HepG2 (cell line): ENCODE data around the gene CNNM2. TPM values are rescaled to one million over a fixed set of nuclear protein-coding genes. Genes with fewer than 3 reads are reported as not detected.
"Not testable (repeated sequence)": the region's sequence is repeated elsewhere in the genome, so short reads cannot be mapped to it uniquely, and the experiment has no call there.

Source experiments
- ATAC-seq: fragments of 200-7000 bp; cut with Tn5 transposase; 3 replicates; pipeline ENCODE4 v1.9.1; 2020; ENCODE audit warnings: mild to moderate bottlenecking, moderate library complexity
- BruUV-seq: library from RNA; stranded (reverse); fragments of 400-500 nt; replicated peaks from 2 replicates; lab custom pipeline; 2021; lab: Mats Ljungman, UMichigan
- CTCF ChIA-PET: fragments of 300-600 bp; formaldehyde crosslinking; extraction: SDS; loops from one replicate; lab custom pipeline; 2021; ENCODE audit warnings: low total read pairs, inconsistent platforms, low intra/inter-chr PET ratio; lab: Yijun Ruan, JAX
- POLR2A ChIA-PET: fragments of 350-600 bp; sonication (Branson Sonifier 250); formaldehyde crosslinking; loops from one replicate; lab custom pipeline; 2020; ENCODE audit warnings: antibody characterized with exemption, inconsistent platforms; lab: Yijun Ruan, JAX
- DNase-seq: peaks from one replicate; pipeline ENCODE4 v3.0.0-alpha.2; 2015; ENCODE audit warnings: low spot score
- FAIRE-seq: peaks from 3 replicates; lab custom pipeline; 2011; peaks lifted over from hg19 to GRCh38; lab: Jason Lieb, UNC
- H2AFZ ChIP-seq: one replicate; pipeline ENCODE4 v1.6.1; 2011; ENCODE audit warnings: low read length, inconsistent platforms
- H3K27ac ChIP-seq: fragments of 300-600 bp; 3 replicates; pipeline ENCODE4 v1.8.0; 2011; ENCODE audit warnings: mixed run types, mild to moderate bottlenecking, mixed read lengths, low read length, inconsistent platforms; ENCODE audit not compliant: insufficient read depth; ENCODE audit errors: extremely low read length
- H3K27me3 ChIP-seq, 2 experiments: fragments of 200-600 bp in 1 of 2; 2 replicates in 1 of 2; 3 replicates in 1 of 2; pipeline versions ENCODE4 v1.6.0 to v1.8.0; 2011; ENCODE audit warnings: low read length in 2 of 2, mild to moderate bottlenecking in 2 of 2, moderate library complexity in 2 of 2, inconsistent platforms in 1 of 2; ENCODE audit not compliant: insufficient read depth in 2 of 2, control insufficient read depth in 1 of 2
- H3K36me3 ChIP-seq, 2 experiments: fragments of 200-600 bp in 1 of 2; replicated peaks in 1 of 2; 2 replicates in 1 of 2; 3 replicates in 1 of 2; pipeline versions ENCODE4 v1.5.1 to v1.8.0; 2011; ENCODE audit warnings: low read length in 2 of 2, inconsistent platforms in 1 of 2; ENCODE audit not compliant: insufficient read depth in 2 of 2, control insufficient read depth in 1 of 2
- H3K4me1 ChIP-seq: 2 replicates; pipeline ENCODE4 v1.5.1; 2012; ENCODE audit warnings: low read length, inconsistent platforms; ENCODE audit not compliant: insufficient read depth
- H3K4me2 ChIP-seq: 2 replicates; pipeline ENCODE4 v1.6.0; 2011; ENCODE audit warnings: low read depth, low read length, inconsistent platforms
- H3K4me3 ChIP-seq, 3 experiments: fragments of 200-600 bp in 1 of 3; sonication (generic), shearing (Covaris generic) in 1 of 3; replicated peaks in 1 of 3; 2 replicates each; pipeline ENCODE4 v1.5.1; 2011 to 2016; ENCODE audit warnings: low read length in 3 of 3, inconsistent platforms in 2 of 3, low read depth in 2 of 3, mild to moderate bottlenecking in 2 of 3, control low read depth in 1 of 3, mixed read lengths in 1 of 3; ENCODE audit not compliant: insufficient read depth in 1 of 3
- H3K79me2 ChIP-seq: one replicate; pipeline ENCODE4 v1.6.1; 2011; ENCODE audit warnings: low read length, inconsistent platforms; ENCODE audit not compliant: insufficient read depth
- H3K9ac ChIP-seq: 2 replicates; pipeline ENCODE4 v1.6.0; 2011; ENCODE audit warnings: mild to moderate bottlenecking, low read depth, low read length, inconsistent platforms; ENCODE audit not compliant: insufficient read depth
- H3K9me3 ChIP-seq: 2 replicates; pipeline ENCODE4 v1.5.1; 2012; ENCODE audit warnings: mild to moderate bottlenecking, low read length
- H4K20me1 ChIP-seq: 2 replicates; pipeline ENCODE4 v1.6.0; 2011; ENCODE audit warnings: inconsistent platforms, mild to moderate bottlenecking, low read length, moderate library complexity; ENCODE audit not compliant: insufficient read depth
- ATAD3A ChIP-seq: sonication (generic); formaldehyde crosslinking; IDR thresholded peaks from 2 replicates; pipeline ENCODE4 v1.4.0; 2020; ENCODE audit warnings: missing genetic modification reagents
- HNRNPH1 ChIP-seq: fragments of 200-400 bp; formaldehyde crosslinking; optimal IDR thresholded peaks from 2 replicates; pipeline ENCODE3; 2017; ENCODE audit warnings: mild to moderate bottlenecking, low read depth, low read length
- NFE2L2 ChIP-seq: fragments of 150-350 bp; IDR thresholded peaks from 2 replicates; pipeline ENCODE4 v1.6.1; 2014; ENCODE audit warnings: low read length
- SMC3 ChIP-seq: IDR thresholded peaks from 2 replicates; pipeline ENCODE4 v1.6.1; 2011; ENCODE audit warnings: low read length, improper control_type of control experiment
- TBX3 ChIP-seq: fragments of 450-650 bp; IDR thresholded peaks from 2 replicates; pipeline ENCODE4 v1.6.1; 2017; ENCODE audit warnings: antibody characterized with exemption, mild to moderate bottlenecking, inconsistent platforms, borderline replicate concordance
- TMF1 ChIP-seq: sonication (generic); formaldehyde crosslinking; IDR thresholded peaks from 2 replicates; pipeline ENCODE4 v1.8.1; 2022; ENCODE audit warnings: low read depth, missing genetic modification reagents
- YEATS4 ChIP-seq: sonication (generic); formaldehyde crosslinking; IDR thresholded peaks from 2 replicates; pipeline ENCODE4 v1.4.0; 2020; ENCODE audit warnings: missing genetic modification reagents, borderline replicate concordance
- ZNF292 ChIP-seq: sonication (generic); formaldehyde crosslinking; IDR thresholded peaks from 2 replicates; pipeline ENCODE4 v1.8.1; 2022; ENCODE audit warnings: mild to moderate bottlenecking, low read depth, missing genetic modification reagents, borderline replicate concordance
- ZNF564 ChIP-seq: sonication (generic); formaldehyde crosslinking; IDR thresholded peaks from 2 replicates; pipeline ENCODE4 v1.8.1; 2023; ENCODE audit warnings: mild to moderate bottlenecking, missing genetic modification reagents
- ZNF839 ChIP-seq: sonication (generic); formaldehyde crosslinking; IDR thresholded peaks from 2 replicates; pipeline ENCODE4 v1.4.0; 2020; ENCODE audit warnings: missing genetic modification reagents, mild to moderate bottlenecking, borderline replicate concordance
- WGBS: methylation state at CpG from one replicate; pipeline ENCODE4 v1.1.6; 2017; ENCODE audit warnings: low lambda C conversion rate; 5-methylcytosine and 5-hydroxymethylcytosine counted together
- in situ Hi-C: cut with HindIII; loops from 2 replicates; pipeline ENCODE4 v1.10.0; 2017; ENCODE audit warnings: low pct_unique_long_range_greater_than_20kb; ENCODE audit not compliant: extremely low pct_ligation_motif_present
- intact Hi-C: fragments of 100-400 bp; cut with micrococcal nuclease; formaldehyde crosslinking; loops from one replicate; pipeline ENCODE4 v1.10.0; 2022; ENCODE audit not compliant: unreplicated experiment
- polyA plus RNA-seq, 8 experiments: library from polyadenylated mRNA; depleted of rRNA in 3 of 8; stranded (reverse) in 7 of 8; unstranded in 1 of 8; fragments of >200 nt; fragmentation: Illumina TruSeq in 4 of 8; extraction: Trizol in 4 of 8; gene quantifications; 2 replicates each; pipeline versions ENCODE4 v1.2.1 to v1.2.3, GENCODE V29; 2011 to 2016; ENCODE audit warnings: low read depth in 4 of 8, missing spikeins in 1 of 8, mixed read lengths in 1 of 8; ENCODE audit not compliant: insufficient read depth in 1 of 8
- total RNA-seq, 5 experiments: library from RNA; depleted of rRNA; stranded (reverse); fragments of >200 nt; fragmentation: Illumina TruSeq; extraction: Trizol; gene quantifications; 2 replicates each; pipeline ENCODE4 v1.2.3, GENCODE V29; 2016; ENCODE audit warnings: low read depth in 1 of 5
- TF ChIP-seq, protein P1 (sequence below): sonication (generic); formaldehyde crosslinking; IDR thresholded peaks from 2 replicates; pipeline ENCODE4 v1.8.1; 2023; ENCODE audit warnings: mild to moderate bottlenecking, inconsistent platforms, moderate library complexity, missing genetic modification reagents, borderline replicate concordance

Gene CNNM2
- total and polyA plus RNA-seq, 2 of the 13 experiments (the other 11 are each of a cell fraction or from before 2014, with no cell fraction given) = 7.1 to 9.0 TPM

DNA sequence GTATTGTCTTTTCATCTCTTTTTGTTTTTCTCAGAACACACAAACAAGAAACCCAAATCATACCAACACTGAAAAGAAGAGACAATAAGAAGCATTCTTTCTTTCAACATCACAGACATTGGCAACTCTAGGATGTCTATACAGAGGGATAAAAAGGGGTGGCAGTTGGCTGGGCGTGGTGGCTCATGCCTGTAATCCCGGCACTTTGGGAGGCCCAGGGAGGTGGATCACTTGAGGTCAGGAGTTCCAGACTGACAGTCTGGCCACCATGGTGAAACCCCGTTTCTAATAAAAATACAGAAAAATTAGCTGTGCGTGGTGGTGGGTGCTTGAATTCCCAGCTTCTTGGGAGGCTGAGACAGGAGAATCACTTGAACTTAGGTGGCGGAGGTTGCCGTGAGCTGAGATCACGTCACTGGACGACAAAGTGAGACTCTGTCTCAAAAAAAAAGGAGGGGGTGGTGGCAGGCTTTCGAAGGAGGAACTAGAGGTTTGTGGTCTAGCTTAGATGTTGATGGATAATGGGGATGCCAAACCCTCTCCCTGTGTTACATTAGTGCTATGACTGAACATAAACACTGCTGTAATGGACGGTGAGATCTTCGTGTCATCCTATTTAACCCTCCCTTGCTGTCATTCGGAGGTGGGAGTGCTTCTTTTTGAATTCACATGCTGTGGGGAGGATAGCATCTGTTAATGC is 9.4 kb downstream of the CNNM2 start (continued):
- no peak for TF ChIP-seq ATAD3A (CRISPR knock-in tag)
- TF ChIP-seq YEATS4 (CRISPR knock-in tag) = no peak
- TF ChIP-seq, all 625 proteins: peak for 0

GRCh38 chr10:102928442-102928841 is 10.3 kb downstream of the CNNM2 start:
- peaks cover 18% of the 10 kb centered on the region for H3K4me1 ChIP-seq
- FAIRE-seq, H3K36me3 ChIP-seq, H4K20me1 ChIP-seq, H3K27ac ChIP-seq, in situ Hi-C loops, H3K9me3 ChIP-seq, ATAC-seq, intact Hi-C loops, H3K9ac ChIP-seq, DNase-seq, CTCF ChIA-PET, H3K4me2 ChIP-seq, POLR2A ChIA-PET, H3K4me3 ChIP-seq, H3K27me3 ChIP-seq, H2AFZ ChIP-seq, BruUV-seq: not testable (repeated sequence)
- peaks cover 50% of the 10 kb centered on the region for H3K79me2 ChIP-seq
- peak; percentile 94; the same call in 1 of the 2 replicates for TF ChIP-seq ZNF564 (CRISPR knock-in tag)
- 97% methylated on average over 5 of the region's 5 CpGs for WGBS

- in situ Hi-C loops (no loop called here), intact Hi-C loops (no loop called here)
- ChIA-PET POLR2A (no interaction called here), CTCF (no interaction called here)
- DNase-seq = no peak
- ATAC-seq = no peak
- 85% methylated on average over 2 of the region's 2 CpGs for WGBS
- no peak for TF ChIP-seq TMF1 (CRISPR knock-in tag)
- TF ChIP-seq HNRNPH1 = no peak
- TF ChIP-seq NFE2L2 = no peak
- TF ChIP-seq ZNF839 (CRISPR knock-in tag) = no peak
- no peak for TF ChIP-seq TBX3
- no peak for TF ChIP-seq ZNF292 (CRISPR knock-in tag)
- TF ChIP-seq SMC3 = no peak
- TF ChIP-seq, protein P1, sequence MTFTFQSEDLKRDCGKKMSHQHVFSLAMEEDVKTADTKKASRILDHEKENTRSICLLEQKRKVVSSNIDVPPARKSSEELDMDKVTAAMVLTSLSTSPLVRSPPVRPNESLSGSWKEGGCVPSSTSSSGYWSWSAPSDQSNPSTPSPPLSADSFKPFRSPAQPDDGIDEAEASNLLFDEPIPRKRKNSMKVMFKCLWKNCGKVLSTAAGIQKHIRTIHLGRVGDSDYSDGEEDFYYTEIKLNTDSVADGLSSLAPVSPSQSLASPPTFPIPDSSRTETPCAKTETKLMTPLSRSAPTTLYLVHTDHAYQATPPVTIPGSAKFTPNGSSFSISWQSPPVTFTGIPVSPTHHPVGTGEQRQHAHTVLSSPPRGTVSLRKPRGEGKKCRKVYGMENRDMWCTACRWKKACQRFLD (CRISPR knock-in tag) = no peak
- H3K4me3 ChIP-seq = no peak overlapping the region
- no TSS peak for BruUV-seq
- peaks cover 2 to 8% of the 10 kb centered on the region in 2 experiments for H3K36me3 ChIP-seq
- no peak for FAIRE-seq
- H3K27me3 ChIP-seq = no peaks in the 10 kb centered on the region
- H3K9ac ChIP-seq = no peak overlapping the region
- H3K79me2 ChIP-seq = peaks cover 33% of the 10 kb centered on the region
- no peak overlapping the region for H2AFZ ChIP-seq
- peaks cover 8% of the 10 kb centered on the region for H3K4me1 ChIP-seq
- H3K9me3 ChIP-seq = no peaks in the 10 kb centered on the region
- no peaks in the 10 kb centered on the region for H4K20me1 ChIP-seq
- no peak overlapping the region for H3K27ac ChIP-seq
- no peak overlapping the region for H3K4me2 ChIP-seq
Measured at GRCh38 chr10:102930720-102931119, 12.6 kb downstream of the CNNM2 start.
